Measurements from ENCODE around the gene SFXN5. TPM values are rescaled to one million over a fixed set of nuclear protein-coding genes. Genes with fewer than 3 reads are reported as not detected.

SFXN5 gene
- total RNA-seq, 3 donors from 2014 or later (not counting 1 experiment from before 2014, with no cell fraction given): 15.3 to 22.3 (median 19.8) TPM

DNA sequence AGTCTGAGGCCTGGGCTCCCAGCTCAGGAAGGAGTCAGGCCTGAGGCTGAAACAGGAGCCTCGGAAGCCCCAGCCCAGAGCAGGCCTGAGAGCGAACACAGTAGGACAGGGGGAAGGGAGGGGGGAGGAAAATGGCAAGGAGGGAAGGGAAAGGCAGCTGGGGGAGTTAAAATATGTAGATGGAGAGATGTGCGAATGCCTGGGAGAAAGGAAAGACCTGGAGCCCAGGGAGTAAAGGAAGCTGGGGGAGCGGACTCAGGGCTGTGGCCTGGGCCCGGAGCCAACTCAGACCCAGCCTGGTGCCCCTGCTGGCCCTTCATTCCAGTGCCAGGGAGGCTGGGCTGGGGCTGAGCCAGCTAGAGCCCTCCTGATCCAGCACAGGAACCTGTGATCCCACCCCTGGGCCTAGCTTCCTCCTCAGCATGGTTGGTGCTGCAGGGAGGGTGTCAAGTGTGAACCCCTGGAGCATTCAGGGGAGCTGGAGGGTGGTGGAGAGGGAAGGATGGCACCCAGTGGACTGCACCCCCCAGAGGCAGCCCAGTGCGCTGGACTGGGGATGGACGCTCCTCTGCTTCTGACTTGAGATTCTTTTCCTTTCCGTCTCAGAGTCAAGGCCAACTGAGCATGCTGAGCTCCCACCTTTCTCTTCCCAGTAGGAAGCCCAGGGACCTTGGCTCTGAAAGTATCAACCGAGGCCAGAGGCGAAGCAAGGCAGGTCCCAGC is 107.9 kb downstream of the SFXN5 start:
- no peak overlapping the region for H3K4me3 Mint-ChIP-seq
- Histone ChIP-seq H3K4me1 (ENCODE audit: control insufficient read depth, insufficient read depth, low read length) (no peaks in the 10 kb centered on the region), H3K36me3 (ENCODE audit: control insufficient read depth, insufficient read depth, low read length) (no peaks in the 10 kb centered on the region), H3K27ac (ENCODE audit: low read length) (no peak overlapping the region), H3K4me3 (ENCODE audit: low read length) (no peak overlapping the region), H3K9me3 (ENCODE audit: control insufficient read depth, insufficient read depth, low read length) (no peaks in the 10 kb centered on the region), H3K27me3 (ENCODE audit: control insufficient read depth, insufficient read depth, low read length) (no peaks in the 10 kb centered on the region)
- DNase-seq (no peak), ATAC-seq (no peak)
- no peaks in the 10 kb centered on the region for H3K9me3 Mint-ChIP-seq
- 95% methylated on average over 10 of the region's 10 CpGs for WGBS (ENCODE audit: insufficient coverage)
- no peaks in the 10 kb centered on the region for H3K36me3 Mint-ChIP-seq
- peak overlapping the region in 1 of 2 donors; percentile 49 for H3K27ac Mint-ChIP-seq
- peaks cover 11 to 34% of the 10 kb centered on the region in 2 donors for H3K4me1 Mint-ChIP-seq
- TF ChIP-seq, protein P1, sequence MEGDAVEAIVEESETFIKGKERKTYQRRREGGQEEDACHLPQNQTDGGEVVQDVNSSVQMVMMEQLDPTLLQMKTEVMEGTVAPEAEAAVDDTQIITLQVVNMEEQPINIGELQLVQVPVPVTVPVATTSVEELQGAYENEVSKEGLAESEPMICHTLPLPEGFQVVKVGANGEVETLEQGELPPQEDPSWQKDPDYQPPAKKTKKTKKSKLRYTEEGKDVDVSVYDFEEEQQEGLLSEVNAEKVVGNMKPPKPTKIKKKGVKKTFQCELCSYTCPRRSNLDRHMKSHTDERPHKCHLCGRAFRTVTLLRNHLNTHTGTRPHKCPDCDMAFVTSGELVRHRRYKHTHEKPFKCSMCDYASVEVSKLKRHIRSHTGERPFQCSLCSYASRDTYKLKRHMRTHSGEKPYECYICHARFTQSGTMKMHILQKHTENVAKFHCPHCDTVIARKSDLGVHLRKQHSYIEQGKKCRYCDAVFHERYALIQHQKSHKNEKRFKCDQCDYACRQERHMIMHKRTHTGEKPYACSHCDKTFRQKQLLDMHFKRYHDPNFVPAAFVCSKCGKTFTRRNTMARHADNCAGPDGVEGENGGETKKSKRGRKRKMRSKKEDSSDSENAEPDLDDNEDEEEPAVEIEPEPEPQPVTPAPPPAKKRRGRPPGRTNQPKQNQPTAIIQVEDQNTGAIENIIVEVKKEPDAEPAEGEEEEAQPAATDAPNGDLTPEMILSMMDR (IDR thresholded peaks at IDR 0.05): no peak
- intact Hi-C loops (cut with micrococcal nuclease): no loop called here
- no peaks in the 10 kb centered on the region for H3K27me3 Mint-ChIP-seq (ENCODE audit: low read depth in 2 of 2)

DNA sequence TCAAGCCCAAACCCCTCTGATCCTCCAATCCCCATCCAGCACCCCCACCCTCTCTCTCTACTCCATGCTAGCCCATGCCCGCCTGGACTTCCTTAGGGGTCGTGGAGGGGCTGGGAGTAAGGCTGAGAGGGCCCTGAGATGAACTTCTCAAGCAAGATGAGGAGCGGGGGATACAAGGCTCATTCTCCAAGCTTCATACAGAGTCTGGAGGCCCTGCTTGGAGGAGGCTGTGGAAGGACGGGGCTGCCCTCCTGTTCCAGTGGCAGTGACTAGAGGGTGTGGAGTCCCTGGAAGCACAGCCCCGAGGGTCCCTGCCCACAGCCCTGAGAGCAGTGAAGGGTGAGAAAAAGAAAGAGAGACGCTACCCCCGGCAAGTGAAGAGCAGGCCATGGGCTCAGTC is 108.6 kb downstream of the SFXN5 start:
- intact Hi-C loops (cut with micrococcal nuclease): no loop called here
- H3K27ac Mint-ChIP-seq: peak overlapping the region in 1 of 2 donors; percentile 49

DNA sequence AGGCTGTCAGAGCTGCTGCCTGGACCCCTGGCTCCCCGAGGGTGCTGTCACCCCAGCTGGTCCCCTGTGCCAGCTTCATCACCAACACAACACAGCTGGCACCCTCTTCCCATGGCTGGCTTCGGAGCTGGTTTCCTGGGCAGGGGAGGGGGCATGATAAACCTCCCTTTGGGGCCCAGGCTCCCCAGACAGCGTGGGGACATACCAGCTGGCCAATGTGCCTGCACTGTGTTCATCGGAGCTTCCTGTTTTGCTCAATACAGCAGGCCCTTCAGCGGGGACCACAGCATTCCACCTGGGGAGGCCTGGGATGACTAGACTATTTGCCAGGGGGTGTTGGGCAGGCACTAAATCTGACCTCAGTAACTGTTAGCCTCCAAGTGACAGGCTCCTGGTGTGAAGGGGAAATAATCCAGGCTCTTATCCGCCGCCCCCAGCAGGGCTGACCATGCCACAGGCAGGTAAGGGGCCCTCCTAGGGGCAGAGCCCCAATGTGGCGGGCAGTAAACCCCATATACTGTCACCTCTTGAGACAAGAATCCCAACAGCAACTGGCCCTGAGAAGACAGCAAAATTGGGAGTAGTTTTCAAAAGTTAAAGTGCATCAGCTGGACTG is 109.6 kb downstream of the SFXN5 start:
- no peak for ATAC-seq
- Histone ChIP-seq H3K9me3 (ENCODE audit: control insufficient read depth, insufficient read depth, low read length) (no peaks in the 10 kb centered on the region), H3K27me3 (ENCODE audit: control insufficient read depth, insufficient read depth, low read length) (no peaks in the 10 kb centered on the region), H3K4me1 (ENCODE audit: control insufficient read depth, insufficient read depth, low read length) (peaks cover 2% of the 10 kb centered on the region), H3K4me3 (ENCODE audit: low read length) (no peak overlapping the region), H3K27ac (ENCODE audit: low read length) (no peak overlapping the region), H3K36me3 (ENCODE audit: control insufficient read depth, insufficient read depth, low read length) (peaks cover 3% of the 10 kb centered on the region)
- Mint-ChIP-seq H3K4me1 (peaks cover 23 to 46% of the 10 kb centered on the region in 2 donors), H3K27ac (no peak overlapping the region), H3K27me3 (ENCODE audit: low read depth in 2 of 2) (no peaks in the 10 kb centered on the region), H3K36me3 (no peaks in the 10 kb centered on the region), H3K4me3 (no peak overlapping the region), H3K9me3 (no peaks in the 10 kb centered on the region)
- intact Hi-C loops (cut with micrococcal nuclease): no loop called here
- no peak for DNase-seq
- TF ChIP-seq, protein P1 (IDR thresholded peaks at IDR 0.05): no peak
- 59% methylated on average over 8 of the region's 8 CpGs for WGBS (ENCODE audit: insufficient coverage)

More for the DNA sequence above, 108.6 kb downstream of the SFXN5 start:
- Histone ChIP-seq H3K36me3 (ENCODE audit: control insufficient read depth, insufficient read depth, low read length) (no peaks in the 10 kb centered on the region), H3K4me1 (ENCODE audit: control insufficient read depth, insufficient read depth, low read length) (no peaks in the 10 kb centered on the region), H3K27ac (ENCODE audit: low read length) (no peak overlapping the region), H3K9me3 (ENCODE audit: control insufficient read depth, insufficient read depth, low read length) (no peaks in the 10 kb centered on the region), H3K4me3 (ENCODE audit: low read length) (no peak overlapping the region), H3K27me3 (ENCODE audit: control insufficient read depth, insufficient read depth, low read length) (no peaks in the 10 kb centered on the region)
- no peaks in the 10 kb centered on the region for H3K36me3 Mint-ChIP-seq
- TF ChIP-seq, protein P1 (IDR thresholded peaks at IDR 0.05): no peak
- 97% methylated on average over 7 of the region's 7 CpGs for WGBS (ENCODE audit: insufficient coverage)
- no peaks in the 10 kb centered on the region for H3K27me3 Mint-ChIP-seq (ENCODE audit: low read depth in 2 of 2)
- peaks cover 14 to 39% of the 10 kb centered on the region in 2 donors for H3K4me1 Mint-ChIP-seq
- DNase-seq (no peak), ATAC-seq (no peak)
- H3K9me3 Mint-ChIP-seq: no peaks in the 10 kb centered on the region
- H3K4me3 Mint-ChIP-seq: no peak overlapping the region
